AG04449 (cell line): ENCODE measurements around the gene HOXA4.

Experiments
- CTCF ChIA-PET: fragments of 350-600 bp; formaldehyde crosslinking; extraction: SDS; loops from one replicate; lab custom pipeline; 2021; ENCODE audit warnings: antibody characterized with exemption; lab: Yijun Ruan, JAX
- POLR2A ChIA-PET: fragments of 400-600, 350-600 bp; formaldehyde crosslinking; extraction: SDS; loops from one replicate; lab custom pipeline; 2020; ENCODE audit warnings: antibody characterized with exemption, inconsistent platforms; lab: Yijun Ruan, JAX
- DNase-seq: peaks from one replicate; pipeline ENCODE4 v3.0.0-alpha.2; 2010; ENCODE audit warnings: low read depth, low spot score
- H3K4me3 ChIP-seq: 2 replicates; pipeline ENCODE4 v1.5.1; 2011; ENCODE audit warnings: low read depth, mild to moderate bottlenecking, control low read depth, low read length
- CTCF ChIP-seq: IDR thresholded peaks from one replicate; pipeline ENCODE4 v1.5.1; 2011; ENCODE audit warnings: mild to moderate bottlenecking, moderate library complexity, low read length, control low read depth, inconsistent platforms; ENCODE audit not compliant: insufficient read depth; ENCODE audit errors: missing control alignments

HOXA4 gene

GRCh38 chr7:27112955-27113949 is 17.3 kb downstream of the HOXA4 start:
- no peak for TF ChIP-seq CTCF
- POLR2A ChIA-PET, result no interaction called here
- CTCF ChIA-PET, result interaction anchor here (1.0 kb wide), 1 partner anchor 16 kb away, joined by 3 read pairs; no protein-coding TSS in a partner anchor
- H3K4me3 ChIP-seq, result peak overlapping the region; percentile 40
- no peak for DNase-seq

DNA sequence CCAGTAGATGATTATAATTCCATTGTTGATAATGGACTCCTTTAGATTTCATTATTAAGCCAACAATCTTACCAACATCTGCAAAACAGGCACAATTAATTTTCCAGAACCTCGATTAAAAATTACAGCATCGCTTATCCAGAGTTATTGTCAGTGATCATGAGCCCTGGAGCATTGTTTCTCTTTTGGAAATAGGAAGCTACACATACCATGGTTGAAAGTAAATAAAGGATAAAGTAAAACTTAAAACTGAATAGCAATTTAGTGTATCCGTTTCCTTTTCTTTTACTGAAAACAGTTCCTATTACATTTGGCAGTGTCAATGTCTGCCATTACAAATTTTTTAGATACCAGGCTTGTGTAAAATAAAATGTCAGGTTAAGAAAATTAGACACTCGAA is 18.2 kb downstream of the HOXA4 start:
- CTCF ChIA-PET, result interaction anchor here (1.0 kb wide), 1 partner anchor 17 kb away, joined by 3 read pairs; no protein-coding TSS in a partner anchor
- H3K4me3 ChIP-seq, result no peak overlapping the region

GRCh38 chr7:27111751-27112277 is 18.7 kb downstream of the HOXA4 start:
- ChIA-PET CTCF (no interaction called here), POLR2A (no interaction called here)
- TF ChIP-seq CTCF, result no peak

More for the DNA sequence above, 18.2 kb downstream of the HOXA4 start:
- POLR2A ChIA-PET, result no interaction called here
- DNase-seq, result no peak
- no peak for TF ChIP-seq CTCF

GRCh38 chr7:27111042-27111750 is 19.4 kb downstream of the HOXA4 start:
- POLR2A ChIA-PET, result interaction anchor here (1.2 kb wide), 1 partner anchor 15 kb away, joined by 6 read pairs; the partner anchor contains the start of gene HOXA1
- CTCF ChIA-PET, result no interaction called here
- H3K4me3 ChIP-seq, result no peak overlapping the region
- no peak for TF ChIP-seq CTCF
- no peak for DNase-seq

More at GRCh38 chr7:27111751-27112277, 18.7 kb downstream of the HOXA4 start:
- DNase-seq, result no peak
- no peak overlapping the region for H3K4me3 ChIP-seq

DNA sequence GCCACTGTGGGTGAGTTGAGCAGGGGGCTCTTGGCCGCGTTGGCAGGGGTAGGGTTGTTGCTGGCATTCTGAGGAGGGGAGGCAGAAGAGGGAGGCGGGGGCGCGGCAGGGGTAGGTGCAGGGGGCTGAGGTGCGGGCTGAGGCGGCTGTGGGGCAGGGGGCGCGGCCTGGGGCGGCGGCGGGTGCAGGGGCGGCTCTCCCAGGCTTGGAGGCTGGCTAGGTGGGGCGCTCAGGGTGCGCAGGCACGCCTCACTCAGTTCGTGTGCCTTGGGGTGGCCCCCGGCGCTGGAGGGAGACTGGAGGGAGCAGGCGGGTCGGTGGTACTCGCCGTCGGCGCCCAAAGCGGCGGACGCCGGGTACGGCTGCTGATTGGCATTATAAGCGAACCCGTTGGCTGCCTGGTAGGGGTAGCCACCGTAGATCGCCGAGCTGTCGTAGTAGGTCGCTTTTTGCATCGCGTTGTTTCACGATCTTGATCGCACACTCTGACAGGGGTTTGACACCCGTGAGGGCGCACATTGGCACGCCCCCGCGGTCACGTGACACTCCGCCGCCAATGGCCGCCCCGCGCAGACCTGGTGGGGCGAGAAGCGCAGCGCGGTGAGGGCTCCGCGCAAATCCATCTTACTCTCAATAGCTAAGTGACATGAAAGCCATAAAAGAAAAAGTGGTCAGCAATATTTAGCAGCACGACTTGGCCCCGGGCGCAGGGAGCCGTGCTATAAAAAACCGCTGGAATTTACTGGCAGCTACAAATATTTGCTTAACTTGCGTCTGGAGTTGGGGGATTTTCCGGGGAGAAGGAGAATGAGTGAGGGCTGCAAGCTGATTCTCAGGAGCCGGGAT is 20.1 kb downstream of the HOXA4 start:
- peak overlapping the region; percentile 29 for H3K4me3 ChIP-seq
- TF ChIP-seq CTCF, result no peak
- POLR2A ChIA-PET, result interaction anchor here (1.2 kb wide), 1 partner anchor 14 kb away, joined by 6 read pairs; the partner anchor contains the start of gene HOXA1
- DNase-seq, result peak; percentile 31
- CTCF ChIA-PET, result interaction anchor here (1.2 kb wide), 1 partner anchor 8 kb away, joined by 4 read pairs; no protein-coding TSS in a partner anchor
